B cell (primary cell): ENCODE measurements around the gene CACNA2D2. TPM values are rescaled to one million over a fixed set of nuclear protein-coding genes. Genes with fewer than 3 reads are reported as not detected.
A peak's percentile ranks its signal among the peaks of the same experiment; 100 is the strongest.

Experiments
- ATAC-seq: fragments of 200-7000 bp; cut with Tn5 transposase; one replicate; pipeline ENCODE4 v1.10.0; 2021; ENCODE audit warnings: low read depth, mild to moderate bottlenecking, moderate number of reproducible peaks, moderate library complexity
- CTCF ChIA-PET: fragments of 350-600 bp; sonication (Branson Sonifier 250); formaldehyde crosslinking; loops from one replicate; lab custom pipeline; 2021; ENCODE audit warnings: antibody characterized with exemption, inconsistent platforms; lab: Charles Lee
- POLR2A ChIA-PET: fragments of 350-600 bp; sonication (Branson Sonifier 250); formaldehyde crosslinking; loops from one replicate; lab custom pipeline; 2021; ENCODE audit warnings: antibody characterized with exemption; lab: Charles Lee
- DNase-seq: peaks from one replicate; pipeline ENCODE4 v3.0.0; 2013
- H2AFZ ChIP-seq: 2 replicates; pipeline ENCODE4 v1.6.1; 2012; ENCODE audit warnings: mild to moderate bottlenecking, low read depth, low read length; ENCODE audit not compliant: insufficient read depth, poor library complexity, severe bottlenecking
- H3K27ac ChIP-seq, 2 donors: 1 replicate in 1 of 2; 2 replicates in 1 of 2; pipeline ENCODE4 v1.5.1; 2012 to 2013; ENCODE audit warnings: low read length in 2 of 2, mild to moderate bottlenecking in 2 of 2, moderate library complexity in 1 of 2
- H3K27me3 ChIP-seq, 4 experiments: fragments of 200-600 bp in 1 of 4; sonication (generic) in 1 of 4; replicated peaks in 1 of 4; 1 replicate in 2 of 4; 2 replicates in 2 of 4; pipeline versions ENCODE4 v1.6.1 to v1.7.0; 2013 to 2016; ENCODE audit warnings: low read length in 3 of 4, mild to moderate bottlenecking in 2 of 4, mixed read lengths in 1 of 4, moderate library complexity in 1 of 4; ENCODE audit not compliant: insufficient read depth in 4 of 4, control insufficient read depth in 3 of 4; ENCODE audit errors: control extremely low read depth in 1 of 4
- H3K36me3 ChIP-seq, 2 experiments: replicated peaks in 1 of 2; 1 replicate in 1 of 2; 2 replicates in 1 of 2; pipeline versions ENCODE4 v1.6.1 to v1.7.1; 2013; ENCODE audit warnings: low read length in 1 of 2; ENCODE audit not compliant: insufficient read depth in 2 of 2, control insufficient read depth in 1 of 2; ENCODE audit errors: control extremely low read depth in 1 of 2, extremely low read depth in 1 of 2
- H3K4me1 ChIP-seq, 2 donors: fragments of 200-600 bp in 1 of 2; sonication (generic) in 1 of 2; 1 replicate in 1 of 2; 2 replicates in 1 of 2; pipeline versions ENCODE4 v1.5.1 to v1.6.1; 2013 to 2017; ENCODE audit warnings: low read length in 2 of 2; ENCODE audit not compliant: control insufficient read depth in 2 of 2, insufficient read depth in 2 of 2
- H3K4me2 ChIP-seq: replicated peaks from 2 replicates; pipeline ENCODE3; 2012; ENCODE audit warnings: mild to moderate bottlenecking, low read depth, low read length; ENCODE audit not compliant: poor library complexity, severe bottlenecking
- H3K4me3 ChIP-seq, 5 experiments: fragments of 200-600 bp in 1 of 5; sonication (generic) in 1 of 5; 1 replicate in 3 of 5; 2 replicates in 2 of 5; pipeline versions ENCODE4 v1.5.1 to v1.7.0; 2011 to 2016; ENCODE audit warnings: low read length in 4 of 5, mild to moderate bottlenecking in 4 of 5, low read depth in 2 of 5, control low read depth in 1 of 5, moderate library complexity in 1 of 5; ENCODE audit not compliant: insufficient read depth in 1 of 5; ENCODE audit errors: control extremely low read depth in 1 of 5, extremely low read depth in 1 of 5
- H3K79me2 ChIP-seq: fragments of 200-600 bp; sonication (generic); one replicate; pipeline ENCODE4 v1.6.0; 2016; ENCODE audit warnings: low read length; ENCODE audit not compliant: control insufficient read depth, insufficient read depth
- H3K9ac ChIP-seq: fragments of 200-600 bp; sonication (generic); 2 replicates; pipeline ENCODE4 v1.6.1; 2017; ENCODE audit warnings: mild to moderate bottlenecking, low read length, moderate library complexity
- H3K9me3 ChIP-seq, 3 donors: one replicate each; pipeline versions ENCODE4 v1.6.1 to v1.7.1; 2013; ENCODE audit warnings: low read length in 2 of 3; ENCODE audit not compliant: control insufficient read depth in 2 of 3, insufficient read depth in 1 of 3; ENCODE audit errors: control extremely low read depth in 1 of 3
- H4K20me1 ChIP-seq: 2 replicates; pipeline ENCODE4 v1.6.0; 2012; ENCODE audit warnings: mild to moderate bottlenecking, low read length; ENCODE audit not compliant: insufficient read depth, control insufficient read depth, poor library complexity, severe bottlenecking
- H3K27ac Mint-ChIP-seq: one replicate; pipeline ENCODE4 v1.8.0; 2021; ENCODE audit warnings: mixed read lengths
- H3K27me3 Mint-ChIP-seq: one replicate; pipeline ENCODE4 v1.8.0; 2021; ENCODE audit warnings: mixed read lengths
- H3K4me1 Mint-ChIP-seq: one replicate; pipeline ENCODE4 v1.8.0; 2021; ENCODE audit warnings: mixed read lengths
- H3K4me3 Mint-ChIP-seq: one replicate; pipeline ENCODE4 v1.8.0; 2021; ENCODE audit warnings: mixed read lengths
- H3K9me3 Mint-ChIP-seq: one replicate; pipeline ENCODE4 v1.8.0; 2022; ENCODE audit warnings: mixed read lengths; ENCODE audit not compliant: insufficient read depth
- CTCF ChIP-seq: fragments of 200-600 bp; IDR thresholded peaks from one replicate; pipeline ENCODE4 v1.8.0; 2022; ENCODE audit warnings: antibody characterized with exemption, mild to moderate bottlenecking
- EZH2 ChIP-seq: IDR thresholded peaks from 2 replicates; pipeline ENCODE4 v1.6.1; 2012; ENCODE audit warnings: borderline replicate concordance, low read depth, mild to moderate bottlenecking, moderate library complexity, low read length; ENCODE audit not compliant: insufficient read depth, poor library complexity, severe bottlenecking
- WGBS: methylation state at CpG from one replicate; pipeline ENCODE4 v1.1.5; 2013; ENCODE audit warnings: missing lambda C conversion rate; ENCODE audit not compliant: insufficient coverage; 5-methylcytosine and 5-hydroxymethylcytosine counted together
- intact Hi-C: fragments of 100-400 bp; cut with micrococcal nuclease; formaldehyde crosslinking; loops from one replicate; pipeline ENCODE4 v1.10.0; 2022
- polyA plus RNA-seq: library from polyadenylated mRNA; depleted of rRNA; stranded (reverse); fragments of >200 nt; gene quantifications from 2 replicates; pipeline ENCODE4 v1.2.3, GENCODE V29; 2012
- total RNA-seq, 2 donors: library from RNA; stranded (reverse); fragments of 120-200 nt in 1 of 2; gene quantifications; 1 replicate in 1 of 2; 2 replicates in 1 of 2; pipeline versions ENCODE4 v1.2.3 to v1.2.4, GENCODE V29; 2013 to 2022

The CACNA2D2 gene
- total and polyA plus RNA-seq, 2 donors (not counting 1 experiment from before 2014, with no cell fraction given): 0.69 to 1.2 TPM

- Mint-ChIP-seq H3K27ac (no peak overlapping the region), H3K27me3 (no peaks in the 10 kb centered on the region), H3K4me1 (peaks cover 34% of the 10 kb centered on the region), H3K9me3 (no peaks in the 10 kb centered on the region), H3K4me3 (peak overlapping the region; percentile 26)
- WGBS: 96% methylated on average over 6 of the region's 11 CpGs
- peaks cover 20 to 36% of the 10 kb centered on the region in 2 donors for H3K4me1 ChIP-seq
- no peak overlapping the region for H3K9ac ChIP-seq
- ChIA-PET POLR2A (interaction anchor here (1.2 to 2.9 kb wide), 2 partner anchors 11 to 12 kb away, joined by 3 to 16 read pairs; no protein-coding TSS in a partner anchor), CTCF (interaction anchor here (1.5 to 3.4 kb wide), 7 partner anchors 10 to 99 kb away, joined by 4 to 28 read pairs (median 11); partner anchors contain the start of genes HYAL3, IFRD2 and NAA80)
- intact Hi-C loops: no loop called here
- H3K4me3 ChIP-seq: no peak overlapping the region
- ATAC-seq (no peak), DNase-seq (no peak)
- peaks cover 11% of the 10 kb centered on the region for H4K20me1 ChIP-seq
- TF ChIP-seq CTCF: no peak
- TF ChIP-seq EZH2: no peak
- no peak overlapping the region for H3K4me2 ChIP-seq
- no peaks in the 10 kb centered on the region for H3K27me3 ChIP-seq
- peaks cover 0 to 3% (median 0%) of the 10 kb centered on the region in 3 donors for H3K9me3 ChIP-seq
- H2AFZ ChIP-seq: no peak overlapping the region
- peaks cover 0 to 33% of the 10 kb centered on the region in 2 experiments for H3K36me3 ChIP-seq
- H3K27ac ChIP-seq: no peak overlapping the region
- H3K79me2 ChIP-seq: peaks cover 26% of the 10 kb centered on the region
These were observed 177.8 kb downstream of the CACNA2D2 start for GRCh38 chr3:50325497-50326181.

- Mint-ChIP-seq H3K27ac (no peak overlapping the region), H3K9me3 (no peaks in the 10 kb centered on the region), H3K4me3 (peak overlapping the region; percentile 26), H3K27me3 (no peaks in the 10 kb centered on the region), H3K4me1 (peaks cover 39% of the 10 kb centered on the region)
- POLR2A ChIA-PET: interaction anchor here (2.9 kb wide), 1 partner anchor 12 kb away, joined by 16 read pairs; no protein-coding TSS in a partner anchor
- intact Hi-C loops: no loop called here
- peaks cover 25 to 41% of the 10 kb centered on the region in 2 donors for H3K4me1 ChIP-seq
- H3K79me2 ChIP-seq: peaks cover 21% of the 10 kb centered on the region
- peaks cover 0 to 3% (median 0%) of the 10 kb centered on the region in 3 donors for H3K9me3 ChIP-seq
- CTCF ChIA-PET: interaction anchor here (0.7 to 3.1 kb wide), 11 partner anchors 10 to 99 kb away, joined by 3 to 28 read pairs (median 6); partner anchors contain the start of genes HYAL3, IFRD2 and NAA80
- H3K9ac ChIP-seq: no peak overlapping the region
- H3K36me3 ChIP-seq: peaks cover 0 to 27% of the 10 kb centered on the region in 2 experiments
- no peak overlapping the region for H3K4me3 ChIP-seq
- H3K27ac ChIP-seq: no peak overlapping the region
- H3K27me3 ChIP-seq: no peaks in the 10 kb centered on the region
- no CpG with 5 or more reads among the region's 2 CpGs for WGBS
- no peak for DNase-seq
- H2AFZ ChIP-seq: no peak overlapping the region
- H4K20me1 ChIP-seq: peaks cover 11% of the 10 kb centered on the region
- no peak for ATAC-seq
- H3K4me2 ChIP-seq: no peak overlapping the region
- TF ChIP-seq EZH2: no peak
- TF ChIP-seq CTCF: no peak
These were observed 178.3 kb downstream of the CACNA2D2 start for GRCh38 chr3:50325113-50325480.
